Smooth muscle cell (in vitro differentiated cells): ENCODE results near the gene POU2AF1. TPM values are rescaled to one million over a fixed set of nuclear protein-coding genes. Genes with fewer than 3 reads are reported as not detected.

Experiments used
- DNase-seq: peaks from one replicate; lab custom pipeline; 2025; ENCODE audit not compliant: unreplicated experiment; lab: John Stamatoyannopoulos, UW
- H2AFZ ChIP-seq: fragments of 200-600 bp; sonication (generic); 2 replicates; pipeline ENCODE4 v1.6.0; 2016; ENCODE audit warnings: antibody characterized with exemption, low read depth, mild to moderate bottlenecking
- H3F3A ChIP-seq: fragments of 200-600 bp; sonication (generic); 2 replicates; pipeline ENCODE4 v1.6.0; 2017; ENCODE audit warnings: antibody characterized with exemption, low read depth
- H3K27ac ChIP-seq: fragments of 200-600 bp; sonication (generic); 2 replicates; pipeline ENCODE4 v1.5.1; 2016; ENCODE audit warnings: low read depth, mild to moderate bottlenecking
- H3K27me3 ChIP-seq: fragments of 200-600 bp; sonication (generic); 2 replicates; pipeline ENCODE4 v1.6.1; 2016; ENCODE audit warnings: low read depth, mild to moderate bottlenecking
- H3K36me3 ChIP-seq: fragments of 200-600 bp; sonication (generic); 2 replicates; pipeline ENCODE4 v1.5.1; 2016; ENCODE audit warnings: low read depth
- H3K4me1 ChIP-seq: fragments of 200-600 bp; sonication (generic); 2 replicates; pipeline ENCODE4 v1.5.1; 2016; ENCODE audit warnings: low read depth
- H3K4me2 ChIP-seq: fragments of 200-600 bp; sonication (generic); 2 replicates; pipeline ENCODE4 v1.6.0; 2016; ENCODE audit warnings: mild to moderate bottlenecking
- H3K4me3 ChIP-seq: fragments of 200-600 bp; sonication (generic); 2 replicates; pipeline ENCODE4 v1.5.1; 2016; ENCODE audit warnings: mild to moderate bottlenecking
- H3K79me2 ChIP-seq: fragments of 200-600 bp; sonication (generic); 2 replicates; pipeline ENCODE4 v1.6.0; 2016; ENCODE audit warnings: low read depth, mild to moderate bottlenecking
- H3K9ac ChIP-seq: fragments of 200-600 bp; sonication (generic); 2 replicates; pipeline ENCODE4 v1.6.0; 2016; ENCODE audit warnings: low read depth
- H3K9me3 ChIP-seq: fragments of 200-600 bp; sonication (generic); replicated peaks from 2 replicates; pipeline ENCODE4 v1.5.1; 2016; ENCODE audit warnings: low read depth
- H4K20me1 ChIP-seq: fragments of 200-600 bp; sonication (generic); 2 replicates; pipeline ENCODE4 v1.6.0; 2016; ENCODE audit warnings: low read depth
- CTCF ChIP-seq: fragments of 200-600 bp; sonication (generic); IDR thresholded peaks from 2 replicates; pipeline ENCODE4 v1.5.1; 2017; ENCODE audit warnings: borderline replicate concordance, mild to moderate bottlenecking, antibody characterized with exemption; ENCODE audit not compliant: insufficient read depth, poor library complexity, severe bottlenecking
- WGBS: methylation state at CpG from one replicate; pipeline ENCODE4 v1.1.7; 2016; ENCODE audit warnings: low lambda C conversion rate; 5-methylcytosine and 5-hydroxymethylcytosine counted together
- polyA plus RNA-seq: library from polyadenylated mRNA; unstranded; fragments of >200 nt; fragmentation: Nextera tagmentation; extraction: Ambion mirVana; gene quantifications from 2 replicates; pipeline ENCODE4 v1.2.1, GENCODE V29; 2016
- total RNA-seq: library from RNA; depleted of rRNA; stranded (reverse); fragments of >200 nt; gene quantifications from 2 replicates; pipeline ENCODE4 v1.2.3, GENCODE V29; 2014

POU2AF1 gene
- total and polyA plus RNA-seq, 2 experiments from 2014 or later, result not detected

- Histone ChIP-seq H4K20me1 (no peaks in the 10 kb centered on the region), H2AFZ (no peak overlapping the region), H3F3A (no peaks in the 10 kb centered on the region), H3K4me2 (no peak overlapping the region), H3K9me3 (no peaks in the 10 kb centered on the region), H3K9ac (no peak overlapping the region), H3K27me3 (no peaks in the 10 kb centered on the region), H3K36me3 (no peaks in the 10 kb centered on the region), H3K27ac (no peak overlapping the region), H3K4me1 (no peaks in the 10 kb centered on the region), H3K79me2 (no peaks in the 10 kb centered on the region), H3K4me3 (no peak overlapping the region)
- TF ChIP-seq CTCF, result no peak
- DNase-seq, result no peak
- WGBS, result 93% methylated on average over 14 of the region's 14 CpGs
Observed at GRCh38 chr11:111379602-111380136, 594 bp upstream of the POU2AF1 start.

- Histone ChIP-seq H3K4me1 (no peaks in the 10 kb centered on the region), H3K4me2 (no peak overlapping the region), H3K9ac (no peak overlapping the region), H3K4me3 (no peak overlapping the region), H3K27me3 (no peaks in the 10 kb centered on the region), H3K79me2 (no peaks in the 10 kb centered on the region), H3K36me3 (no peaks in the 10 kb centered on the region), H2AFZ (no peak overlapping the region), H3K27ac (no peak overlapping the region), H3F3A (no peaks in the 10 kb centered on the region), H3K9me3 (no peaks in the 10 kb centered on the region), H4K20me1 (no peaks in the 10 kb centered on the region)
- WGBS, result 67% methylated on average over 8 of the region's 8 CpGs
- TF ChIP-seq CTCF, result no peak
- no peak for DNase-seq
Observed at GRCh38 chr11:111378185-111378860, 752 bp downstream of the POU2AF1 start.

DNA sequence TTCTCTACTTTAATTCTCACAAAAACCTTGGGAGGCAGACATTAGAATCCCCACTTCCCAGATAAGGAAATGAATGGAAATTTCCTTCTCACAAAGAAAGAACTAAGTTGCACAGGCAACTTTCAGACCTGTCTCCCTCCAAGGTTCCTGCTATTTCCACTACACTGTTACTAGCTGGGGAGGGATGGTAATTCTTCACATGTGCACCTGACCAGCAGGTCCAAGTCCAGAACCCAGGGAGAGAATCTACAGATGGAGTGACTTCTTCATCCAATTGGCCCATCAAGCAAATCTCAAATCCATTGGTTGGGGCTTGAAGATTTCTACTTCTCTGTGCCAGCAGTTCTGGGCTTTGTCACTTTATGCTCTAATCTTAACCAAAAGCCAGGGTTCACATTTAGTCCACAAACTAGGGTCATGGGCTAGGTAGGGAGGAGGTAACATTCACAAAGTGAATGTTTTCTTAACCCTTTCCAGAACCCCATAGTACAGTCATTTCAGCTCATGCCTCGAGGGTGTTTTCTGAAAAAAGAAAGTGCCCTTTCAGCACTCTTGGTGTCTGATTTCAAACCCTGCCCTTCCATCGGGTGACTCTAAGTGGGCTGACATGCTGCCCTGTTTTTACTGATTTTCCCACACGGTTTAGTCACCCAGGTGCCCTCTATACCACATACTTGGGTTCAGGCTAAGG is 2.7 kb downstream of the POU2AF1 start:
- Histone ChIP-seq H3K4me3 (no peak overlapping the region), H3K9me3 (no peaks in the 10 kb centered on the region), H2AFZ (no peak overlapping the region), H3K27me3 (no peaks in the 10 kb centered on the region), H3K79me2 (no peaks in the 10 kb centered on the region), H4K20me1 (no peaks in the 10 kb centered on the region), H3F3A (no peaks in the 10 kb centered on the region), H3K27ac (no peak overlapping the region), H3K4me2 (no peak overlapping the region), H3K36me3 (no peaks in the 10 kb centered on the region), H3K4me1 (no peaks in the 10 kb centered on the region), H3K9ac (no peak overlapping the region)
- DNase-seq, result no peak
- TF ChIP-seq CTCF, result no peak
- 55% methylated on average over 3 of the region's 3 CpGs for WGBS
